Subcutaneous abdominal adipose tissue (tissue), 5 donors: Measurements from ENCODE around the gene TCF7L2.

Experiments
- H3K27ac ChIP-seq: one replicate; pipeline ENCODE4 v1.7.0; 2013; ENCODE audit warnings: low read depth, mild to moderate bottlenecking, inconsistent platforms, low read length, moderate library complexity
- H3K27me3 ChIP-seq, 5 donors: one replicate each; pipeline ENCODE4 v1.7.0; 2013; ENCODE audit warnings: low read length in 5 of 5, inconsistent platforms in 1 of 5; ENCODE audit not compliant: control insufficient read depth in 5 of 5, insufficient read depth in 4 of 5
- H3K36me3 ChIP-seq, 5 donors: one replicate each; pipeline ENCODE4 v1.7.0; 2013; ENCODE audit warnings: low read length in 5 of 5; ENCODE audit not compliant: control insufficient read depth in 5 of 5, insufficient read depth in 5 of 5
- H3K4me1 ChIP-seq, 5 donors: one replicate each; pipeline ENCODE4 v1.7.0; 2013; ENCODE audit warnings: low read length in 5 of 5, mild to moderate bottlenecking in 3 of 5, moderate library complexity in 1 of 5; ENCODE audit not compliant: control insufficient read depth in 5 of 5, insufficient read depth in 5 of 5
- H3K4me3 ChIP-seq, 5 donors: one replicate each; pipeline ENCODE4 v1.7.0; 2013; ENCODE audit warnings: low read length in 5 of 5, low read depth in 1 of 5
- H3K9ac ChIP-seq, 5 donors: one replicate each; pipeline ENCODE4 v1.7.0; 2013; ENCODE audit warnings: low read length in 5 of 5, mild to moderate bottlenecking in 4 of 5, moderate library complexity in 3 of 5
- H3K9me3 ChIP-seq, 5 donors: one replicate each; pipeline ENCODE4 v1.7.0; 2013; ENCODE audit warnings: low read length in 5 of 5; ENCODE audit not compliant: control insufficient read depth in 5 of 5
- donor health status: healthy.
- donor health status: healthy.
- donor health status: healthy.
- donor health status: healthy.
- donor health status: healthy.

TCF7L2 gene

GRCh38 chr10:113066561-113067312, 116.7 kb downstream of the TCF7L2 start:
- Histone ChIP-seq H3K4me3 (no peak overlapping the region), H3K9me3 (no peaks in the 10 kb centered on the region), H3K4me1 (peaks cover 4 to 64% (median 37%) of the 10 kb centered on the region in 5 donors), H3K27me3 (no peaks in the 10 kb centered on the region), H3K36me3 (peaks cover 0 to 10% (median 5%) of the 10 kb centered on the region in 5 donors), H3K9ac (peak overlapping the region in 2 of 5 donors; percentile 30 to 42), H3K27ac (peak overlapping the region; percentile 81)

GRCh38 chr10:113067501-113067900, 117.5 kb downstream of the TCF7L2 start:
- H3K36me3 ChIP-seq, result peaks cover 0 to 10% (median 5%) of the 10 kb centered on the region in 5 donors
- peak overlapping the region; percentile 81 for H3K27ac ChIP-seq
- no peaks in the 10 kb centered on the region for H3K9me3 ChIP-seq
- H3K4me1 ChIP-seq, result peaks cover 4 to 57% (median 33%) of the 10 kb centered on the region in 5 donors
- H3K27me3 ChIP-seq, result no peaks in the 10 kb centered on the region
- H3K9ac ChIP-seq, result no peak overlapping the region
- H3K4me3 ChIP-seq, result no peak overlapping the region

DNA sequence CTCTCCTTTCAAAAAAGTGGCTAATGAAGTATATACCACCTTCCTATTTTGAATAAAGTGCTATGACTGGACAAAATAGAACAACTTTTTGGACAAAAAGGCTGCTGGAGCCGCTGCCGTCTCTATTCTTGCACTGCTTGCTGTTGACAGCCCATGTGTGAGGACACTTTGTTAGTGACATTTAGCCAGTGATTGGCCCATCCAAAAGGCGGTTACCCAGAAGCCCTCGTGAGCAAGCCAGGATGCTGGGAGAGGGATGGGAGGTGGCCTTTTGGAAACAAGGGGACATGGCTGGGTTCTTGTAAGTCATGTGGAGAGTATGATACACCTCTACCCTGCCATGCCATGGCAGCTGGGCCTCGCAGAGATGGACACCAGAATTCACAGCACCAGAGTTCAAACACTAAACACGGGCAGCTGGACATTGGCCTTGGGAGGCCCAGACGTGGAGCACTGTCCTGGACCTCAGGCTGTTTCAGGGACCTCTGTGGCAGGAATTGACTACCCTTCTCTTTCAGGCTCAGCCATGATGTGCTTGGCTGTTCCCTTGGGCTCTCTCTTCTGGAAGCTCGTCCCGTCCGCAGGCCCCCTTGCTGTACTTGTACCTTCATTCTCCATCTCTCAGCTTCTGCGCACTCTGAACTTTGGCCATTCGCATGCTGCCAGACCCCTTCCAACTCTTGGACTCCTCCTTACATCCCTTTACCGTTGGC, 118.3 kb downstream of the TCF7L2 start:
- no peaks in the 10 kb centered on the region for H3K9me3 ChIP-seq
- no peak overlapping the region for H3K4me3 ChIP-seq
- peaks cover 5 to 53% (median 33%) of the 10 kb centered on the region in 5 donors for H3K4me1 ChIP-seq
- peak overlapping the region; percentile 81 for H3K27ac ChIP-seq
- no peaks in the 10 kb centered on the region for H3K27me3 ChIP-seq
- peaks cover 0 to 10% (median 5%) of the 10 kb centered on the region in 5 donors for H3K36me3 ChIP-seq
- no peak overlapping the region for H3K9ac ChIP-seq

DNA sequence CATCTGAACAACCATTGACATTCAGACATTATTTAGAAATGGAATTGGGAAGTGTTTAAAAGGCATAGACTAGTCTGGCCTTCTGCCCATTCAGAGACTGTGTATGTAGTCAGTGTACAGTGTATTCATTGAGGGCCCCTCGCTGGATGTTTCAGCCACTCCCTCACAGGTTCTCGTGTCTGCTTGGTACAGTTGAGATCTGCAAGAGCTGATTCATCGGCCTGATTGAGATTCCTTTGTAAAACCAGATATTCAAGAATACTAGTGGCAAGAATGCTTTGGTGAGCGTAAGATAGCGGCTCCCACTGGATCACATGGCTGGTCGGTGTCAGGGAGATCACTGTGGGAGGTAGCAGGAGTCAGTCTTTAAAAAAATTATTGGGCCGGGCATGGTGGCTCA, 119.5 kb downstream of the TCF7L2 start:
- no peak overlapping the region for H3K9ac ChIP-seq
- H3K27ac ChIP-seq, result no peak overlapping the region
- no peaks in the 10 kb centered on the region for H3K9me3 ChIP-seq
- H3K4me1 ChIP-seq, result peaks cover 5 to 61% (median 42%) of the 10 kb centered on the region in 5 donors
- H3K27me3 ChIP-seq, result no peaks in the 10 kb centered on the region
- H3K4me3 ChIP-seq, result no peak overlapping the region
- H3K36me3 ChIP-seq, result peaks cover 0 to 10% (median 5%) of the 10 kb centered on the region in 5 donors

- no peak overlapping the region for H3K4me3 ChIP-seq
- H3K9ac ChIP-seq, result peak overlapping the region in 3 of 5 donors; percentile 35 to 49 (median 38)
- peak overlapping the region; percentile 50 for H3K27ac ChIP-seq
- H3K27me3 ChIP-seq, result no peaks in the 10 kb centered on the region
- H3K4me1 ChIP-seq, result peaks cover 5 to 46% (median 29%) of the 10 kb centered on the region in 5 donors
- H3K9me3 ChIP-seq, result no peaks in the 10 kb centered on the region
- H3K36me3 ChIP-seq, result peaks cover 0 to 10% (median 8%) of the 10 kb centered on the region in 5 donors
Observed at GRCh38 chr10:113071446-113071845, 121.4 kb downstream of the TCF7L2 start.

DNA sequence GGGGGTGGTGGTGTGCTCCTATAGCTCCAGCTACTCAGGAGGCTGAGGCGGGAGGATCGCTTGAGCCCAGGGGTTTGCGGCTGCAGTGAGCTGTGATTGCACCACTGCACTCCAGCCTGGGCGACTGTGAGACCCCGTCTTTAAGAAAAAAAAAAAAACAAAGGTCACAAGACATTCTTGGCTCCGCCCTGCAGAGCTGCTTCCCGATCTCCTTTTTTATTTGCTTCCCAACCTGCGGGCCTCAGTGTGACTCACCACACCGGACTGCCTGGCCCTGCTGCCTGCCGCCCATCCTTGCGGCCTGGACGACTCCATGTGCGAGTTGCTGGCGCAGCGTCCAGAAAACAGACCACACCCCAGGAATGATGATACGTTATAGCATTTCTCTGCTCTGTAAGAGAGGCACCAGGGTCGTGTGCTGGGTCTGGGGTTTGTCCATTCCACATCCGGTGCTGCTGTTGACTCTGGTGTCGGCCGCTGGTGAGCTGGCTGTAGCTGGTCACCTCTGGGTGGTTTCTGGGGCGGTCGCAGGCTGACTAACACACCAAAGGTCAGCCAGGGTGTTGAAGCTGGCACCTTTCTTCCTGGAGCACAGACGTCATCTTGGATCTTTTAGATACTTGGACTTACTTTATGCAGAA, 123.6 kb downstream of the TCF7L2 start:
- no peak overlapping the region for H3K4me3 ChIP-seq
- peaks cover 5 to 24% (median 19%) of the 10 kb centered on the region in 5 donors for H3K4me1 ChIP-seq
- no peaks in the 10 kb centered on the region for H3K9me3 ChIP-seq
- peak overlapping the region in 1 of 5 donors; percentile 72 for H3K9ac ChIP-seq
- H3K27me3 ChIP-seq, result no peaks in the 10 kb centered on the region
- peaks cover 0 to 12% (median 7%) of the 10 kb centered on the region in 5 donors for H3K36me3 ChIP-seq
- peak overlapping the region; percentile 89 for H3K27ac ChIP-seq

GRCh38 chr10:113076949-113077348, 126.9 kb downstream of the TCF7L2 start:
- H3K36me3 ChIP-seq, result peaks cover 0 to 8% (median 0%) of the 10 kb centered on the region in 5 donors
- H3K27me3 ChIP-seq, result no peaks in the 10 kb centered on the region
- H3K9ac ChIP-seq, result peak overlapping the region in 1 of 5 donors; percentile 46
- no peak overlapping the region for H3K4me3 ChIP-seq
- no peaks in the 10 kb centered on the region for H3K9me3 ChIP-seq
- H3K4me1 ChIP-seq, result peaks cover 2 to 31% (median 29%) of the 10 kb centered on the region in 5 donors
- H3K27ac ChIP-seq, result no peak overlapping the region

DNA sequence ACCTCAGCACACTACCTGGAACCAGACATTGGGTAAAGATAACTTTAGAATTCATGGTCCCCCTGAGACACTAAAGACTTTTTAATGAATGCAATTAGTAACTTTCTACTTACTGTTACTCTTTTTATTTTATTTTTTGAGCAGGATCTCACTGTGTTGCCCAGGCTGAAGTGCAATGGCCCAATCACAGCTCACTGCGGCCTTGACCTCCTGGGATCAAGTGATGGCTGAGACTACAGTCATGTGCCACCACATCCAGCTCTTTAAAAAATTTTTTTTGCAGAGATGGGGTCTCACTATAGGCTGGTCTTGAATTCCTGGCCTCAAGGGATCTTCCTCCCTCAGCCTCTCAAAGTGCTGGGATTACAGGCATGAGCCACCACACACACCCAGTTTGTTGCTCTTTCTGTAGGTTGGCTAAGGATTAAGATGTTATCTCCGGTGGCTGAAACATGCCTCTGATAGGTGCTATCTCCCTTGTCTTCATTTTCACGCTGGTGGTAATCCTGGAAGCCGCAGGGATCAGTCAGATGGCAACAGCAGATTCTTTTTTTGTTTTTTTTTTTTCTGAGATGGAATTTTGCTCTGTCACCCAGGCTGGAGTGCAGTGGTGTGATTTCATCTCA, 128.3 kb downstream of the TCF7L2 start:
- peaks cover 0 to 31% (median 29%) of the 10 kb centered on the region in 5 donors for H3K4me1 ChIP-seq
- H3K9ac ChIP-seq, result no peak overlapping the region
- no peaks in the 10 kb centered on the region for H3K27me3 ChIP-seq
- H3K4me3 ChIP-seq, result no peak overlapping the region
- peaks cover 0 to 8% (median 3%) of the 10 kb centered on the region in 5 donors for H3K36me3 ChIP-seq
- H3K27ac ChIP-seq, result peak overlapping the region; percentile 39
- no peaks in the 10 kb centered on the region for H3K9me3 ChIP-seq

DNA sequence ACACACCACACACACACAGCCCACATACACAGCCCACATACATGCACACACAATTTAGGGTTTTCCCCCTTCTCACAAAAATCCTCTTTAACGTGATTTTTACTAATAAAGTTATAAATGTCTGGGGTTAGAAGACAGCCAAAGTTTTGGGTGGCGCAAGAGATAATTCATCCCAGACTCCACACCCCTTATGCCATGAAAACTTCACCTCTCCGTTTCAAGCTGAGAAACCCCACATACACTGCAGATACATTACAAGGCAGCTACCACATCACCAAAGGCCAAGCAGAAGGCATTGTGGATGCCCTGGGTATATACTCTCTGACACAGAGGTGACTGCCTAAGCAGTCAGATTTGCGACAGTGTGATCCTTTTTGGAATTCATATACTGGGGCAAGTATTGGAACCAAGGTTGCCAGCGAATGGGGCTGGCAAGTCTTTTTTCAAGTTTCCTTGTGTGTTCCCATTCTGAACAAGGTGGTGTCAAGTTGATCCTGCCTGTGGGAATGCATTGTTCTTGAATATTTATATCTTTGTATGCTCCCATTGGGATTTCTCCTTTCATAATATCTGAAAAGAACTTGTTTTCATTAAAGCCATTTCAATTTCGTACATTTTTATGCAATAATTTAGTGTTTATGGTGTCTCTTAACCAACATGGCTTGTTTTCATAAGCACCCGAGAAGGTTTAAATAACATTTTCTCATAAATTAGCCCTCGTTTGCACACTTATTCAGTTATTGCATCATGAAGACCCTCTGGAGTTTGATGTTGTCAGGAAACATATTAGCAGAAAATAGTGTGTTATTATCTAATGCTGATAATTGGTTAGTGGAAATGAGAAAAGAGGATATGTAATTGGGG, 130.2 kb downstream of the TCF7L2 start:
- peaks cover 0 to 11% (median 3%) of the 10 kb centered on the region in 5 donors for H3K36me3 ChIP-seq
- peak overlapping the region; percentile 8 for H3K27ac ChIP-seq
- H3K4me1 ChIP-seq, result peaks cover 0 to 18% (median 17%) of the 10 kb centered on the region in 5 donors
- H3K9me3 ChIP-seq, result no peaks in the 10 kb centered on the region
- no peaks in the 10 kb centered on the region for H3K27me3 ChIP-seq
- no peak overlapping the region for H3K4me3 ChIP-seq
- peak overlapping the region in 1 of 5 donors; percentile 41 for H3K9ac ChIP-seq
